ENCODE results near the gene FRS2. TPM values are rescaled to one million over a fixed set of nuclear protein-coding genes. Genes with fewer than 3 reads are reported as not detected.

The FRS2 gene
- total RNA-seq, 1 donor from 2014 or later, result 37.7 TPM

DNA sequence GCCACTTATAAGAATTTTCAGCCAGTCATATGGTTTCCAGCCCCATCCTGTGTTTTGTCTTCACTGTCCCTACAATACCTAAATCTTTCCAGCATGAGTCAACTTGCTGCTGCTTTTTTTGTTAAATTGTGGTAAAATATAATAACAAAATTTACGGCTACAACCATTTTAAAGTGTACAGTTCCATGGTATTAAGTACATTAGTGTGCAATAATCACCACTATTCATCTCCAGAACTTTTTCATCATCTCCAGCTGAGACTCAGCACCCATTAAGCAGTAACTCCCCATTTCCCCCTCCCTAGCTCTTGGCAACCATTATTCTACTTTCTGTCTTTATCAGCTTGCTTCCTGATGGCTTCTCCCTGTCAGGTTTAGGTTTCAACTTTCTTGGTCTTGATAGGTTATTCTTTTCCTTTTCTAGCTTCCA, 39.1 kb downstream of the FRS2 start:
- TF ChIP-seq, protein P1, sequence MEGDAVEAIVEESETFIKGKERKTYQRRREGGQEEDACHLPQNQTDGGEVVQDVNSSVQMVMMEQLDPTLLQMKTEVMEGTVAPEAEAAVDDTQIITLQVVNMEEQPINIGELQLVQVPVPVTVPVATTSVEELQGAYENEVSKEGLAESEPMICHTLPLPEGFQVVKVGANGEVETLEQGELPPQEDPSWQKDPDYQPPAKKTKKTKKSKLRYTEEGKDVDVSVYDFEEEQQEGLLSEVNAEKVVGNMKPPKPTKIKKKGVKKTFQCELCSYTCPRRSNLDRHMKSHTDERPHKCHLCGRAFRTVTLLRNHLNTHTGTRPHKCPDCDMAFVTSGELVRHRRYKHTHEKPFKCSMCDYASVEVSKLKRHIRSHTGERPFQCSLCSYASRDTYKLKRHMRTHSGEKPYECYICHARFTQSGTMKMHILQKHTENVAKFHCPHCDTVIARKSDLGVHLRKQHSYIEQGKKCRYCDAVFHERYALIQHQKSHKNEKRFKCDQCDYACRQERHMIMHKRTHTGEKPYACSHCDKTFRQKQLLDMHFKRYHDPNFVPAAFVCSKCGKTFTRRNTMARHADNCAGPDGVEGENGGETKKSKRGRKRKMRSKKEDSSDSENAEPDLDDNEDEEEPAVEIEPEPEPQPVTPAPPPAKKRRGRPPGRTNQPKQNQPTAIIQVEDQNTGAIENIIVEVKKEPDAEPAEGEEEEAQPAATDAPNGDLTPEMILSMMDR (IDR thresholded peaks at IDR 0.05), result no peak
- Histone ChIP-seq H3K27ac (no peak overlapping the region), H3K36me3 (no peaks in the 10 kb centered on the region), H3K9me3 (no peaks in the 10 kb centered on the region), H3K27me3 (no peaks in the 10 kb centered on the region), H3K4me1 (peaks cover 0 to 31% of the 10 kb centered on the region in 2 donors), H3K4me3 (no peak overlapping the region)
- intact Hi-C loops (cut with DNase I), result no loop called here
- DNase-seq (ENCODE audit: low spot score in 2 of 2), result no peak

DNA sequence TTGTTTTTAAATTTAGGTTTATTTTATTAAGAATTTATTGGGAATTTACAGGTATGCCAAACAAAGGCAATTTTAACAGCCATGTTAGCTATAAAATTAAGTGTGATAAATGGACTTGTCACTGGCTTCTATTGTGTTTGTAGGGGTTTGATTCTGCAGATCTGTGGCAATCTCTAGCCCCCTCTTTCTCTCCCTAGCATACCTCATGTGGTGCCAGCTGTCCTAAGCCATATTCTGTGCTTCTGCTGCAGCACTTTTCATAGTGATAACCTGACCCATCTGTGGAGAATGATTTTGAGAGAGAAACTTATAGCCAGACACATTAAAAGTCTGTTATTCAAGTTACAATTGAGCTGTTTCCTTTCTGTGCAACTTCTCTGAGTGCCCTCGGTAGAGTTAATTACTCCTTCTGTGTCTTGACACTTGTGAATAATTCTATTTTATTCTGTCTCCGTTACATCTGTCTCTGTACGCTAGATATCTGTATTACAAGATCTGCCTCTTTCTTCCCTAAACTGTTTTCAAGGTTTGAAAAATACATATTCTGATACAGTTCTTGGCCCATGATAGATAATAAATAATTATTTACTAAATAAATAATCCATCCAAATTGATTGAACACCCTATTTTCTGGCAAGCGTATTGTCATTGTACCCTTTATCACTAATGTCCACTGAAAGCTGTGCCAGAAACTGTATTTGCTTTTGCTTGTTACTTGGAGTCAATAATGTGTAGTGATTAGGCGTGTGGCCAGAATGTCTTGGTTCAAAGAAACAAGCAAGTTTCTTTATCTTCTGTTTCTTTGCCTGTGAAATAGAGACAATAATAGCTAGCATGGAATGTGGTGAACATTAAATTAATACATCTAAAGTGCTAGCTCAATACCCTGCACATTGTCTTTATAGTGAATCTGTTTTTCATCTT, 40.0 kb downstream of the FRS2 start:
- no peak for DNase-seq (ENCODE audit: low spot score in 2 of 2)
- intact Hi-C loops (cut with DNase I), result loop anchor here (5.0 kb wide), 1 partner anchor 33 kb away; no protein-coding TSS in a partner anchor
- no peak overlapping the region for H3K27ac ChIP-seq
- no peaks in the 10 kb centered on the region for H3K9me3 ChIP-seq
- no peaks in the 10 kb centered on the region for H3K27me3 ChIP-seq
- no peak overlapping the region for H3K4me3 ChIP-seq
- no peaks in the 10 kb centered on the region for H3K36me3 ChIP-seq
- H3K4me1 ChIP-seq, result peaks cover 0 to 29% of the 10 kb centered on the region in 2 donors
- TF ChIP-seq, protein P1 (IDR thresholded peaks at IDR 0.05), result no peak

DNA sequence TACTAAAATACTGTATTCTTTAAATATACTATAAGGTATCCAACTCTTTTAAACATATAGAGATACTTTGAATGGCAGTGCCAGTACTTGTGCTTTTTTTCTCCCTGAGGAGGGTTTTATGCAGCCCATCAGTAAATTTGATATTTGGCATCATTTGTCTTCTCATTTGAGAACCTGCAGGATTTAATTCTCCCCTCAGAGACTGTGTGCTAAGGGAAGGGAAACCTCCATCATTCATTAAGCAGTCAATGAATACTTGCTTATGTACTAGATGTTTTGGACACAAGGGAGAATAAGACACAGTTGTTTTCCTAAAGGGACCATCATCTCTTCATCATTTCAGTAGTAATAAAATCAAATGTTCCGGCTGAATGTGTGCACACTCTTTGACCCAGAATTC, 40.8 kb downstream of the FRS2 start:
- H3K4me1 ChIP-seq, result peaks cover 0 to 25% of the 10 kb centered on the region in 2 donors

DNA sequence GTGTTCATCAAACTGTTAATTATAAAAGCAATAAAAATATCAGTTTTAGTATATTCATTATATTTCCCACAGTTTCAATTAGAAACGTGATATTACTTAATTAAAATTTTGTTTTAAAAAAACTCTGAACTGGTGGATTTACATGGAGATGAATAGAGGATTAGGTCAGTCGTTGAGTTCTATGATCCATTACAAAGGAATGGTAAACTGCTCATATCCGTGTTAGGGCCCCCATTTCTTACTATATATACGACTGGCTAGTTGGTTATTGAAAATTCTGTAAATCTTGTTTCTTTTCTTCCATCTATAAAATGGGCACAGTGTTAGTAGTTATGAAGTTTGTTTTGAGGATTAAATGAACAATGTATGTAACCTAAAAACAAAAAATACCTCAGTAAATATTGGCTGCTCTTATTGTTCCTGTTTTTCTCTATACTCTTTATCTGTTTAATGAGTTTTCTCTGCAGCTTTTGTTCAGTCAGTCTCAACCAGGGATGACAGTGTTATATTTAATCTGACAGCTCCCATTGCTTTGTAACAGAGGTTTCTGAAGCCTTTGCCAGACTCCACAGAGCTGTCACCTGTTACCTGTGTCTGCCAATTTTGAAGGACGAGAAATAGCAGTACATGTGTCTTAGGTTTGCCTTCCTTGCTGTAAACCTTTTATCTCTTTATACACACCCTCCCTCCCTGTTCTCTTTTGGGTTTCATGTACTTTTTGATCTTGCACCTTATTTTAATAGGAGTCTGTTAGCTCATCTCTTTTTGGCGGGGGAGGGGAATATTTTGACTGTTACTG, 41.5 kb downstream of the FRS2 start:
- Histone ChIP-seq H3K9me3 (no peaks in the 10 kb centered on the region), H3K27me3 (no peaks in the 10 kb centered on the region), H3K4me1 (peaks cover 0 to 25% of the 10 kb centered on the region in 2 donors), H3K4me3 (no peak overlapping the region), H3K36me3 (no peaks in the 10 kb centered on the region), H3K27ac (no peak overlapping the region)
- intact Hi-C loops (cut with DNase I), result loop anchor here (5.0 kb wide), 1 partner anchor 34 kb away; no protein-coding TSS in a partner anchor
- no peak for DNase-seq (ENCODE audit: low spot score in 2 of 2)
- TF ChIP-seq, protein P1 (IDR thresholded peaks at IDR 0.05), result no peak

More for the DNA sequence above, 40.8 kb downstream of the FRS2 start:
- Histone ChIP-seq H3K27ac (no peak overlapping the region), H3K27me3 (no peaks in the 10 kb centered on the region), H3K4me3 (no peak overlapping the region), H3K36me3 (no peaks in the 10 kb centered on the region), H3K9me3 (no peaks in the 10 kb centered on the region)
- TF ChIP-seq, protein P1 (IDR thresholded peaks at IDR 0.05), result no peak
- no peak for DNase-seq (ENCODE audit: low spot score in 2 of 2)
- intact Hi-C loops (cut with DNase I), result loop anchor here (5.0 kb wide), 1 partner anchor 34 kb away; no protein-coding TSS in a partner anchor

DNA sequence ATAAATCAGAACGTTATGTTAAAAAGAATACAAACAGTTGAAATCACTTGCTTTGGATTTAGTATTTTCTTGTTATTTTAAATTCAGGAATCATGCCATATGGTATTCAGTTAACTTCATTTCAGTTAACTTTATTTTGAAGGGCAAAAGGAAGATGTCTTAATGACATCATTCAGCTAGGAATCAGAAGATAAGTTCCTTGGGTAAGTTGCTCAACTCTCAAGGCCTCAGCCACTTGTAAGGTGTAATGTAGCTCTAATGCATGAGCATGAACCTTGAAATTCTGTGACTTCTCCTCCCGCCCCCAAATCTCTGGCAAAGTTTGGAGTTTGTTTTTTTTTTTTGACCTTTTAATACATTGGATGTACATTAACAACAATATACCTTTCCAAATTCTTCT, 42.6 kb downstream of the FRS2 start:
- intact Hi-C loops (cut with DNase I), result loop anchor here (5.0 kb wide), 1 partner anchor 36 kb away; no protein-coding TSS in a partner anchor
- Histone ChIP-seq H3K4me1 (peaks cover 0 to 25% of the 10 kb centered on the region in 2 donors), H3K9me3 (no peaks in the 10 kb centered on the region), H3K27me3 (no peaks in the 10 kb centered on the region), H3K4me3 (no peak overlapping the region), H3K36me3 (no peaks in the 10 kb centered on the region), H3K27ac (no peak overlapping the region)
- no peak for DNase-seq (ENCODE audit: low spot score in 2 of 2)
- TF ChIP-seq, protein P1 (IDR thresholded peaks at IDR 0.05), result no peak

All from ascending aorta (tissue), 2 donors.